ENCODE data around the gene TTLL5. TPM values are rescaled to one million over a fixed set of nuclear protein-coding genes. Genes with fewer than 3 reads are reported as not detected.
A peak's percentile ranks its signal among the peaks of the same experiment; 100 is the strongest.

The TTLL5 gene
- polyA plus RNA-seq, 1 of the 3 experiments (the other 2 are of a cell fraction) = 9.6 TPM

DNA sequence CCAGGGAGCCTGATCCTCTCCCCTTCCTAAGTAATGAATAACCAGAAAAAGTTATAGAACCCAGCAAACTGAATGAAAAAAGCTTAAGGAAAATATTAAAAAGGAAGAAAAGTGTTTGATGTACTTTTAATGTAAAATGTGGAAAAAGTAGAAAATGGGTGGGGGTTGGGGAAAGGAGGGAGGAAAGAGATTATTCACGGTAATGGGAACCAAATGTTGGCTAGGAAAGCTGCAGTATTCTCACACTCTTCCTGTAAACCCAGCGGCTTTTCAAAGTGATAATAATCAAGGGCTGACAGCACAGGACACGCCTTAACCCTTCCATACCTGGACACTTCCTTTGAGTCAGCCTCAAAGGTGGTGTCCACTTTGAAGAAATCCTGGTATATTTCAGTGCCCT is 181.5 kb downstream of the TTLL5 start:
- H3K9ac ChIP-seq = no peak overlapping the region
- CTCF ChIA-PET = interaction anchor here (0.9 to 2.6 kb wide), 4 partner anchors 64 to 545 kb away, joined by 3 to 9 read pairs (median 3); partner anchors contain the start of gene TGFB3
- H3K27ac ChIP-seq (ENCODE audit: low read depth in 2 of 2, low read length in 1 of 2) = peak overlapping the region; percentile 40 to 77; a peak in 3 of 4 replicates
- H3K4me2 ChIP-seq = peak overlapping the region; percentile 27; the same call in 1 of the 2 replicates
- H3K4me1 ChIP-seq (ENCODE audit: control insufficient read depth in 1 of 2, insufficient read depth in 2 of 2, low read depth in 1 of 2, low read length in 1 of 2) = peaks cover 10 to 15% of the 10 kb centered on the region in 2 experiments; a peak in 3 of 4 replicates
- H3K79me2 ChIP-seq (ENCODE audit: insufficient read depth) = no peaks in the 10 kb centered on the region
- no peaks in the 10 kb centered on the region for H4K20me1 ChIP-seq (ENCODE audit: insufficient read depth)
- no peaks in the 10 kb centered on the region for H3F3A ChIP-seq (replicated peaks; ENCODE audit: insufficient read depth)
- H3K4me3 ChIP-seq (ENCODE audit: low read depth in 2 of 2, low read length in 1 of 2) = no peak overlapping the region
- 16% methylated on average over 3 of the region's 3 CpGs for WGBS (ENCODE audit: low lambda C conversion rate)
- no peaks in the 10 kb centered on the region for H3K27me3 ChIP-seq (ENCODE audit: insufficient read depth)
- no peak overlapping the region for H2AFZ ChIP-seq (ENCODE audit: low read depth)
- no peaks in the 10 kb centered on the region for H3K36me3 ChIP-seq (replicated peaks in 1 of 2; ENCODE audit: control insufficient read depth in 1 of 2, insufficient read depth in 2 of 2, low read length in 1 of 2)
- peak; percentile 78 for TF ChIP-seq GATA2 (CRISPR knock-in tag; IDR thresholded peaks at IDR 0.05)
- TF ChIP-seq EP300 (IDR thresholded peaks at IDR 0.05; ENCODE audit: borderline replicate concordance in 1 of 2, low read depth in 1 of 2, low read length in 1 of 2) = peak in 1 of 2 experiments; percentile 42; a peak in 1 of 4 replicates
- peak; percentile 61 for TF ChIP-seq CHD2 (IDR thresholded peaks at IDR 0.05; ENCODE audit: low read length, partially characterized antibody)
- TF ChIP-seq RAD21 (IDR thresholded peaks at IDR 0.05; ENCODE audit: low read length) = no peak
- TF ChIP-seq MXI1 (IDR thresholded peaks at IDR 0.05; ENCODE audit: low read depth, low read length) = no peak; the same call in 1 of the 2 replicates
- TF ChIP-seq TEAD4 (IDR thresholded peaks at IDR 0.05; ENCODE audit: borderline replicate concordance, insufficient read depth) = no peak
- 0 out of 2 replicates have a peak, but pooled peaks have one; percentile 52 for TF ChIP-seq RCOR1 (IDR thresholded peaks at IDR 0.05; ENCODE audit: low read length)
- TF ChIP-seq, protein P1, sequence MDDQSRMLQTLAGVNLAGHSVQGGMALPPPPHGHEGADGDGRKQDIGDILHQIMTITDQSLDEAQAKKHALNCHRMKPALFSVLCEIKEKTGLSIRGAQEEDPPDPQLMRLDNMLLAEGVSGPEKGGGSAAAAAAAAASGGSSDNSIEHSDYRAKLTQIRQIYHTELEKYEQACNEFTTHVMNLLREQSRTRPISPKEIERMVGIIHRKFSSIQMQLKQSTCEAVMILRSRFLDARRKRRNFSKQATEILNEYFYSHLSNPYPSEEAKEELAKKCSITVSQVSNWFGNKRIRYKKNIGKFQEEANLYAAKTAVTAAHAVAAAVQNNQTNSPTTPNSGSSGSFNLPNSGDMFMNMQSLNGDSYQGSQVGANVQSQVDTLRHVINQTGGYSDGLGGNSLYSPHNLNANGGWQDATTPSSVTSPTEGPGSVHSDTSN (IDR thresholded peaks at IDR 0.05) = peak; percentile 29; the same call in 1 of the 2 replicates
- TF ChIP-seq TCF12 (IDR thresholded peaks at IDR 0.05) = peak; percentile 73
- TF ChIP-seq YY1 (IDR thresholded peaks at IDR 0.05; ENCODE audit: low read depth) = no peak
- DNase-seq = peak; percentile 54
- H3K9me3 ChIP-seq = no peaks in the 10 kb centered on the region
- H3K9me2 ChIP-seq = no peaks in the 10 kb centered on the region
- POLR2A ChIA-PET = no interaction called here

DNA sequence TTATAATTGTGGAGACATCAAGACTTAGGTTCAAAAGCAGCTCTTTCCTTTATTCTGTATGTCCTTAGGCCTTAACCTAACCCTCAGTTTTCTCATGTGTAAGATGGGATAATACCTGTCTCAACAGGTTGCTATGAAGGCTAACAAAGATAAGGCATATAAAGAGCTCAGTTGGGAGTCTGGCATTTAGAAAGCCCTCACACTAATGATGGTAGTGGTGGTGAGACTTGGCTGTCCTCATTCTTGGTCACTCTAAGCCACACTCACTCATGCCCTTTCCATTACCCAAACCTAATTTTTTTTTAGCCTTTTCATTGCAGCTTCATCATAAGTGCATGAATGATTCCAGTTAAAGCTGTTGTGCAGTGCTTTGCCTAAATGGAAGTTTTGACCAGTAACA is 183.4 kb downstream of the TTLL5 start:
- H2AFZ ChIP-seq (ENCODE audit: low read depth) = no peak overlapping the region
- TF ChIP-seq FOSL2 (IDR thresholded peaks at IDR 0.05; ENCODE audit: borderline replicate concordance, low read depth) (no peak), EZH2phosphoT487 (IDR thresholded peaks at IDR 0.05; ENCODE audit: borderline replicate concordance, low read depth) (no peak), RAD21 (IDR thresholded peaks at IDR 0.05; ENCODE audit: low read length) (no peak), EP300 (IDR thresholded peaks at IDR 0.05; ENCODE audit: borderline replicate concordance in 1 of 2, low read depth in 1 of 2, low read length in 1 of 2) (no peak), FOXJ3 (CRISPR knock-in tag; IDR thresholded peaks at IDR 0.05) (no peak), CHD2 (IDR thresholded peaks at IDR 0.05; ENCODE audit: low read length, partially characterized antibody) (no peak), MEF2A (IDR thresholded peaks at IDR 0.05; ENCODE audit: borderline replicate concordance, low read depth) (no peak), POLR2AphosphoS5 (IDR thresholded peaks at IDR 0.05; ENCODE audit: low read depth, low read length) (no peak), GABPA (IDR thresholded peaks at IDR 0.05; ENCODE audit: low read depth) (no peak), TEAD4 (IDR thresholded peaks at IDR 0.05; ENCODE audit: borderline replicate concordance, insufficient read depth) (no peak), JUND (IDR thresholded peaks at IDR 0.05) (no peak), RXRA (IDR thresholded peaks at IDR 0.05; ENCODE audit: borderline replicate concordance, low read depth) (no peak)
- TF ChIP-seq, protein P2, sequence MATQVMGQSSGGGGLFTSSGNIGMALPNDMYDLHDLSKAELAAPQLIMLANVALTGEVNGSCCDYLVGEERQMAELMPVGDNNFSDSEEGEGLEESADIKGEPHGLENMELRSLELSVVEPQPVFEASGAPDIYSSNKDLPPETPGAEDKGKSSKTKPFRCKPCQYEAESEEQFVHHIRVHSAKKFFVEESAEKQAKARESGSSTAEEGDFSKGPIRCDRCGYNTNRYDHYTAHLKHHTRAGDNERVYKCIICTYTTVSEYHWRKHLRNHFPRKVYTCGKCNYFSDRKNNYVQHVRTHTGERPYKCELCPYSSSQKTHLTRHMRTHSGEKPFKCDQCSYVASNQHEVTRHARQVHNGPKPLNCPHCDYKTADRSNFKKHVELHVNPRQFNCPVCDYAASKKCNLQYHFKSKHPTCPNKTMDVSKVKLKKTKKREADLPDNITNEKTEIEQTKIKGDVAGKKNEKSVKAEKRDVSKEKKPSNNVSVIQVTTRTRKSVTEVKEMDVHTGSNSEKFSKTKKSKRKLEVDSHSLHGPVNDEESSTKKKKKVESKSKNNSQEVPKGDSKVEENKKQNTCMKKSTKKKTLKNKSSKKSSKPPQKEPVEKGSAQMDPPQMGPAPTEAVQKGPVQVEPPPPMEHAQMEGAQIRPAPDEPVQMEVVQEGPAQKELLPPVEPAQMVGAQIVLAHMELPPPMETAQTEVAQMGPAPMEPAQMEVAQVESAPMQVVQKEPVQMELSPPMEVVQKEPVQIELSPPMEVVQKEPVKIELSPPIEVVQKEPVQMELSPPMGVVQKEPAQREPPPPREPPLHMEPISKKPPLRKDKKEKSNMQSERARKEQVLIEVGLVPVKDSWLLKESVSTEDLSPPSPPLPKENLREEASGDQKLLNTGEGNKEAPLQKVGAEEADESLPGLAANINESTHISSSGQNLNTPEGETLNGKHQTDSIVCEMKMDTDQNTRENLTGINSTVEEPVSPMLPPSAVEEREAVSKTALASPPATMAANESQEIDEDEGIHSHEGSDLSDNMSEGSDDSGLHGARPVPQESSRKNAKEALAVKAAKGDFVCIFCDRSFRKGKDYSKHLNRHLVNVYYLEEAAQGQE (IDR thresholded peaks at IDR 0.05; ENCODE audit: low read depth, low read length) = no peak
- TF ChIP-seq, protein P3, sequence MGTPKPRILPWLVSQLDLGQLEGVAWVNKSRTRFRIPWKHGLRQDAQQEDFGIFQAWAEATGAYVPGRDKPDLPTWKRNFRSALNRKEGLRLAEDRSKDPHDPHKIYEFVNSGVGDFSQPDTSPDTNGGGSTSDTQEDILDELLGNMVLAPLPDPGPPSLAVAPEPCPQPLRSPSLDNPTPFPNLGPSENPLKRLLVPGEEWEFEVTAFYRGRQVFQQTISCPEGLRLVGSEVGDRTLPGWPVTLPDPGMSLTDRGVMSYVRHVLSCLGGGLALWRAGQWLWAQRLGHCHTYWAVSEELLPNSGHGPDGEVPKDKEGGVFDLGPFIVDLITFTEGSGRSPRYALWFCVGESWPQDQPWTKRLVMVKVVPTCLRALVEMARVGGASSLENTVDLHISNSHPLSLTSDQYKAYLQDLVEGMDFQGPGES (IDR thresholded peaks at IDR 0.05; ENCODE audit: low read depth, low read length) = no peak
- TF ChIP-seq, protein P1 (IDR thresholded peaks at IDR 0.05) = no peak

More for the DNA sequence above, 183.4 kb downstream of the TTLL5 start:
- POLR2A ChIA-PET = no interaction called here
- no peak for DNase-seq
- Histone ChIP-seq H3K9me2 (no peaks in the 10 kb centered on the region), H4K20me1 (ENCODE audit: insufficient read depth) (no peaks in the 10 kb centered on the region), H3K4me1 (ENCODE audit: control insufficient read depth in 1 of 2, insufficient read depth in 2 of 2, low read depth in 1 of 2, low read length in 1 of 2) (peaks cover 15 to 17% of the 10 kb centered on the region in 2 experiments), H3K4me2 (no peak overlapping the region), H3K9ac (no peak overlapping the region), H3K27me3 (ENCODE audit: insufficient read depth) (no peaks in the 10 kb centered on the region), H3K27ac (ENCODE audit: low read depth in 2 of 2, low read length in 1 of 2) (no peak overlapping the region), H3K4me3 (ENCODE audit: low read depth in 2 of 2, low read length in 1 of 2) (no peak overlapping the region), H3K9me3 (no peaks in the 10 kb centered on the region), H3K79me2 (ENCODE audit: insufficient read depth) (no peaks in the 10 kb centered on the region), H3K36me3 (replicated peaks in 1 of 2; ENCODE audit: control insufficient read depth in 1 of 2, insufficient read depth in 2 of 2, low read length in 1 of 2) (no peaks in the 10 kb centered on the region), H3F3A (replicated peaks; ENCODE audit: insufficient read depth) (no peaks in the 10 kb centered on the region)
- CTCF ChIA-PET = interaction anchor here (0.7 to 1.2 kb wide), 3 partner anchors 39 to 74 kb away, joined by 3 to 4 read pairs (median 3); no protein-coding TSS in a partner anchor

Data from SK-N-SH (cell line).